Endodermal cell (in vitro differentiated cells): ENCODE measurements around the gene TFAP2D. TPM values are rescaled to one million over a fixed set of nuclear protein-coding genes. Genes with fewer than 3 reads are reported as not detected.

Source experiments
- DNase-seq: peaks from one replicate; pipeline ENCODE4 v3.0.0-alpha.2; 2017
- H3K27ac ChIP-seq: 2 replicates; pipeline ENCODE4 v1.5.1; 2013; ENCODE audit warnings: mild to moderate bottlenecking, low read depth, low read length, moderate library complexity
- H3K27me3 ChIP-seq: 2 replicates; pipeline ENCODE4 v1.6.1; 2013; ENCODE audit warnings: mild to moderate bottlenecking, low read length, moderate library complexity; ENCODE audit not compliant: insufficient read depth, control insufficient read depth, poor library complexity, severe bottlenecking
- H3K36me3 ChIP-seq: 2 replicates; pipeline ENCODE4 v1.7.0; 2013; ENCODE audit warnings: mild to moderate bottlenecking, low read length, moderate library complexity; ENCODE audit not compliant: control insufficient read depth, insufficient read depth
- H3K4me1 ChIP-seq: one replicate; pipeline ENCODE4 v1.7.0; 2013; ENCODE audit warnings: low read length; ENCODE audit not compliant: control insufficient read depth, insufficient read depth
- H3K4me3 ChIP-seq: 2 replicates; pipeline ENCODE4 v1.5.1; 2013; ENCODE audit warnings: mild to moderate bottlenecking, low read length, moderate library complexity
- H3K9ac ChIP-seq: 2 replicates; pipeline ENCODE4 v1.6.1; 2013; ENCODE audit warnings: mild to moderate bottlenecking, low read length, moderate library complexity; ENCODE audit not compliant: poor library complexity, severe bottlenecking; ENCODE audit errors: extremely low read depth
- H3K9me3 ChIP-seq: 2 replicates; pipeline ENCODE4 v1.6.1; 2013; ENCODE audit warnings: mild to moderate bottlenecking, low read length, moderate library complexity; ENCODE audit not compliant: control insufficient read depth
- H3K27ac Mint-ChIP-seq: 2 replicates; pipeline ENCODE4 v1.8.0; 2020; ENCODE audit warnings: mixed read lengths
- H3K27me3 Mint-ChIP-seq: 2 replicates; pipeline ENCODE4 v1.8.0; 2021; ENCODE audit warnings: mild to moderate bottlenecking, mixed read lengths; ENCODE audit not compliant: insufficient read depth
- H3K36me3 Mint-ChIP-seq: 2 replicates; pipeline ENCODE4 v1.8.0; 2020; ENCODE audit warnings: low read depth, mixed read lengths
- H3K4me1 Mint-ChIP-seq: 2 replicates; pipeline ENCODE4 v1.8.0; 2020; ENCODE audit warnings: mixed read lengths
- H3K4me3 Mint-ChIP-seq: 2 replicates; pipeline ENCODE4 v1.8.0; 2020; ENCODE audit warnings: mild to moderate bottlenecking, moderate library complexity, mixed read lengths
- H3K9me3 Mint-ChIP-seq: 2 replicates; pipeline ENCODE4 v1.8.0; 2020; ENCODE audit warnings: mild to moderate bottlenecking, mixed read lengths
- CTCF ChIP-seq: fragments of 200-600 bp; sonication (generic); conservative IDR thresholded peaks from 2 replicates; pipeline ENCODE4 v1.5.0; 2021; ENCODE audit warnings: antibody characterized with exemption, mild to moderate bottlenecking
- WGBS, 2 experiments: methylation state at CpG; one replicate each; pipeline versions ENCODE4 v1.1.5 to v1.1.7; 2013; ENCODE audit warnings: missing lambda C conversion rate in 2 of 2, mixed read lengths in 1 of 2; ENCODE audit not compliant: insufficient coverage in 1 of 2, insufficient read length in 1 of 2; 5-methylcytosine and 5-hydroxymethylcytosine counted together
- total RNA-seq, 2 donors: library from RNA; stranded (reverse); fragmentation: NEBNext Ultra II Directional in 1 of 2; extraction: Animal tissue kit (Norgen Biotek cat#: 25700) in 1 of 2; gene quantifications; 2 replicates in 1 of 2; 3 replicates in 1 of 2; pipeline ENCODE4 v1.2.1, GENCODE V29; 2021

Gene TFAP2D
- total RNA-seq, 2 donors from 2014 or later, result not detected

- no peak overlapping the region for H3K9ac ChIP-seq
- no peaks in the 10 kb centered on the region for H3K4me1 Mint-ChIP-seq
- 74% methylated on average over 5 of the region's 5 CpGs; no CpG with 5 or more reads in 1 of the 2 experiments for WGBS, 2 experiments
- H3K27me3 Mint-ChIP-seq, result peaks cover 55% of the 10 kb centered on the region
- no peaks in the 10 kb centered on the region for H3K9me3 Mint-ChIP-seq
- H3K27ac ChIP-seq, result no peak overlapping the region
- H3K4me3 Mint-ChIP-seq, result no peak overlapping the region
- H3K9me3 ChIP-seq, result no peaks in the 10 kb centered on the region
- no peak overlapping the region for H3K4me3 ChIP-seq
- DNase-seq, result no peak
- H3K27ac Mint-ChIP-seq, result no peak overlapping the region
- TF ChIP-seq CTCF, result no peak
- H3K4me1 ChIP-seq, result no peaks in the 10 kb centered on the region
- H3K36me3 Mint-ChIP-seq, result no peaks in the 10 kb centered on the region
- H3K27me3 ChIP-seq, result peaks cover 46% of the 10 kb centered on the region
- H3K36me3 ChIP-seq, result no peaks in the 10 kb centered on the region
These were observed 82.2 kb downstream of the TFAP2D start for GRCh38 chr6:50795574-50795973.

- peaks cover 19% of the 10 kb centered on the region for H3K27me3 Mint-ChIP-seq
- H3K36me3 Mint-ChIP-seq, result no peaks in the 10 kb centered on the region
- H3K4me3 ChIP-seq, result no peak overlapping the region
- H3K4me1 ChIP-seq, result no peaks in the 10 kb centered on the region
- H3K36me3 ChIP-seq, result no peaks in the 10 kb centered on the region
- no peaks in the 10 kb centered on the region for H3K27me3 ChIP-seq
- H3K9me3 Mint-ChIP-seq, result no peaks in the 10 kb centered on the region
- TF ChIP-seq CTCF, result no peak
- no peaks in the 10 kb centered on the region for H3K9me3 ChIP-seq
- no peaks in the 10 kb centered on the region for H3K4me1 Mint-ChIP-seq
- H3K27ac ChIP-seq, result no peak overlapping the region
- no peak overlapping the region for H3K9ac ChIP-seq
- H3K27ac Mint-ChIP-seq, result no peak overlapping the region
- DNase-seq, result no peak
- H3K4me3 Mint-ChIP-seq, result no peak overlapping the region
These were observed 91.0 kb downstream of the TFAP2D start for GRCh38 chr6:50804283-50804682.

- Mint-ChIP-seq H3K4me3 (no peak overlapping the region), H3K27ac (no peak overlapping the region), H3K36me3 (no peaks in the 10 kb centered on the region), H3K4me1 (no peaks in the 10 kb centered on the region), H3K27me3 (peaks cover 22% of the 10 kb centered on the region), H3K9me3 (peaks cover 9% of the 10 kb centered on the region)
- no peak overlapping the region for H3K4me3 ChIP-seq
- H3K27me3 ChIP-seq, result no peaks in the 10 kb centered on the region
- DNase-seq, result no peak
- H3K9me3 ChIP-seq, result no peaks in the 10 kb centered on the region
- TF ChIP-seq CTCF, result no peak
- no peaks in the 10 kb centered on the region for H3K36me3 ChIP-seq
- no peaks in the 10 kb centered on the region for H3K4me1 ChIP-seq
- no peak overlapping the region for H3K9ac ChIP-seq
- H3K27ac ChIP-seq, result no peak overlapping the region
These were observed 93.7 kb downstream of the TFAP2D start for GRCh38 chr6:50807035-50807434.
